Vagina (tissue), 2 donors: ENCODE measurements around the gene YWHAB. TPM values are rescaled to one million over a fixed set of nuclear protein-coding genes. Genes with fewer than 3 reads are reported as not detected.

Experiments
- DNase-seq, 2 donors: peaks; one replicate each; pipeline ENCODE4 v3.0.0-alpha.2; 2017; ENCODE audit errors: extremely low spot score in 2 of 2
- H3K27ac ChIP-seq: fragments of 200-600 bp; sonication (generic); one replicate; pipeline ENCODE4 v1.5.1; 2019
- H3K27me3 ChIP-seq: fragments of 200-600 bp; sonication (generic); one replicate; pipeline ENCODE4 v1.5.1; 2019
- H3K36me3 ChIP-seq, 2 donors: fragments of 200-600 bp; sonication (generic); one replicate each; pipeline ENCODE4 v1.5.1; 2017 to 2019
- H3K4me1 ChIP-seq: fragments of 200-600 bp; sonication (generic); one replicate; pipeline ENCODE4 v1.5.1; 2019
- H3K4me3 ChIP-seq, 2 donors: fragments of 200-600 bp; sonication (generic); 1 replicate in 1 of 2; 2 replicates in 1 of 2; pipeline ENCODE4 v1.5.1; 2016 to 2019
- H3K9me3 ChIP-seq: fragments of 200-600 bp; sonication (generic); one replicate; pipeline ENCODE4 v1.5.1; 2019
- POLR2A ChIP-seq, 2 donors: fragments of 450-650 bp; IDR thresholded peaks; one replicate each; pipeline ENCODE4 v1.6.1; 2017; ENCODE audit warnings: antibody characterized with exemption in 2 of 2, mild to moderate bottlenecking in 2 of 2, moderate library complexity in 2 of 2
- POLR2AphosphoS5 ChIP-seq, 2 donors: sonication (generic); formaldehyde crosslinking; IDR thresholded peaks; one replicate each; pipeline ENCODE4 v1.9.0; 2017; ENCODE audit warnings: antibody characterized with exemption in 2 of 2, mild to moderate bottlenecking in 2 of 2, low read depth in 1 of 2; ENCODE audit not compliant: insufficient read depth in 1 of 2
- intact Hi-C: fragments of 100-400 bp; cut with DNase I; formaldehyde crosslinking; loops from one replicate; pipeline ENCODE4 v1.15.1; 2023
- total RNA-seq: library from RNA; depleted of rRNA; stranded (reverse); fragments of >200 nt; gene quantifications from one replicate; pipeline ENCODE4 v1.2.3, GENCODE V29; 2016
- TF ChIP-seq, protein P1 (sequence below), 3 experiments: fragments of 450-650 bp in 2 of 3; fragments of 200-600 bp in 1 of 3; sonication (generic) in 1 of 3; IDR thresholded peaks; one replicate each; pipeline ENCODE4 v1.5.1; 2017 to 2019; ENCODE audit warnings: antibody characterized with exemption in 3 of 3, mild to moderate bottlenecking in 2 of 3, moderate library complexity in 2 of 3

The YWHAB gene
- total RNA-seq, 1 donor from 2014 or later, result 87.4 TPM

DNA sequence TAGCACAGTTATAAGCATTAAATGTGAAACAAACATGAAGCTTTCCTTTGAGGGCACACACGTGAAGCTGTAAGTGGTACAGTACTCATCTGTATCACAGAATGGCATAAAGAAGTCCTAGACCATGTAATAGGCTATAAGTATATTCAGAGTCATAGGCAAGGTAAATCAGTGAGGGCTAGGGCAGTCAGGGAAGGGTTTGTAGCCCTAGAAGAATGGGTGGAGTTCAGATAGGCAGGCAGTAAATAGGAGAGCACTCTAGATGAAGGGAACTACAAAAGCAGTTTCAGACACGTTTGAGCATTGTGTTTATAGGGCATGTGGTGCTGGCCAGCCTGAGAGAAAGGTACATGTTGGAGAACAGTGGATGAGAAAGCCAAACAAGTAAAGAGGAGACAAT is 9.5 kb downstream of the YWHAB start:
- H3K27ac ChIP-seq, result no peak overlapping the region
- H3K4me3 ChIP-seq, result no peak overlapping the region
- intact Hi-C loops, result no loop called here
- H3K27me3 ChIP-seq, result no peaks in the 10 kb centered on the region
- H3K4me1 ChIP-seq, result peaks cover 98% of the 10 kb centered on the region
- no peak for DNase-seq
- TF ChIP-seq, protein P1, sequence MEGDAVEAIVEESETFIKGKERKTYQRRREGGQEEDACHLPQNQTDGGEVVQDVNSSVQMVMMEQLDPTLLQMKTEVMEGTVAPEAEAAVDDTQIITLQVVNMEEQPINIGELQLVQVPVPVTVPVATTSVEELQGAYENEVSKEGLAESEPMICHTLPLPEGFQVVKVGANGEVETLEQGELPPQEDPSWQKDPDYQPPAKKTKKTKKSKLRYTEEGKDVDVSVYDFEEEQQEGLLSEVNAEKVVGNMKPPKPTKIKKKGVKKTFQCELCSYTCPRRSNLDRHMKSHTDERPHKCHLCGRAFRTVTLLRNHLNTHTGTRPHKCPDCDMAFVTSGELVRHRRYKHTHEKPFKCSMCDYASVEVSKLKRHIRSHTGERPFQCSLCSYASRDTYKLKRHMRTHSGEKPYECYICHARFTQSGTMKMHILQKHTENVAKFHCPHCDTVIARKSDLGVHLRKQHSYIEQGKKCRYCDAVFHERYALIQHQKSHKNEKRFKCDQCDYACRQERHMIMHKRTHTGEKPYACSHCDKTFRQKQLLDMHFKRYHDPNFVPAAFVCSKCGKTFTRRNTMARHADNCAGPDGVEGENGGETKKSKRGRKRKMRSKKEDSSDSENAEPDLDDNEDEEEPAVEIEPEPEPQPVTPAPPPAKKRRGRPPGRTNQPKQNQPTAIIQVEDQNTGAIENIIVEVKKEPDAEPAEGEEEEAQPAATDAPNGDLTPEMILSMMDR (IDR thresholded peaks at IDR 0.05), result no peak
- TF ChIP-seq POLR2AphosphoS5 (IDR thresholded peaks at IDR 0.05; ENCODE audit: insufficient read depth in 1 of 2, low read depth in 1 of 2), result no peak
- no peak for TF ChIP-seq POLR2A (IDR thresholded peaks at IDR 0.05)
- H3K9me3 ChIP-seq, result no peaks in the 10 kb centered on the region
- H3K36me3 ChIP-seq, result no peaks in the 10 kb centered on the region

DNA sequence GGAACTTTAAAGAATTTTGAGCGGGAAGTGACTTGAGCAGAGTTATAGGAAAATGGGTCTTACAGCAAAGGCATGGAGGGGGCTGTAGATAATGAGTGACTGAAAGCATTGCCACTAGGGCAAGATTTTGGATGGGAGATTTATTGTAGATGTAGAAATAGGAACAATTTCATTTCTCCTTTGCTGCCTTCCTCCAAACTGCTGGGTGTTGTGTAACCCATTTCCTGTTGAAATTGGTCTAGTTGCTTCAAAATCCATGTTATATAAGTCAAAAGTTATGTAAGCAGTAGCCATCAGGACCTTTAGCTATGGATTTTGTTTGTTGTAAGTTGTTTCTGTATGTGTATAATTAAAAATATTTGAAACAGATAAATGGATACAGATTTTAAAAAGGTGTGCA is 11.1 kb downstream of the YWHAB start:
- Histone ChIP-seq H3K4me3 (no peak overlapping the region), H3K9me3 (no peaks in the 10 kb centered on the region), H3K27me3 (no peaks in the 10 kb centered on the region), H3K36me3 (peaks cover 0 to 2% of the 10 kb centered on the region in 2 donors), H3K4me1 (peaks cover 93% of the 10 kb centered on the region), H3K27ac (no peak overlapping the region)
- intact Hi-C loops, result no loop called here
- no peak for DNase-seq
- TF ChIP-seq POLR2A (IDR thresholded peaks at IDR 0.05), result no peak
- TF ChIP-seq, protein P1 (IDR thresholded peaks at IDR 0.05), result no peak

DNA sequence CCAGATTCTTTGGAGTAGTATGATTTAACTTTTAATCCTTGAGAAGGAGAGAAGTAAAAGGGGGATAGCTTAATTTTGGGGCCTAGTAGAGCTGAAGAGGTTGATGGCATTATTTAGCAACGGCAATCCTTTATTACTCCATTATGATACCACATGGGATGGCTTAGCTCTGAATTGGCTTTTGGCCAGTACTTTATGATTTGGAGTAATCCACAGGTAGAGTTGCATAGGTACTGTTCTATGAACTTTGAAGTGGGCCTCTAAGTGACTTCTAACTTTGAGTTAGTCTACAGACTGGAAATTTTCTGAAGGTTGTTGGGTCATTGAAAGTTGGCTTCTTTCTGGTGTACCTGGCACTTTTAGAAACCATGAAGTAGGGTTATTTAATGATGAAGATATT is 11.6 kb downstream of the YWHAB start:
- H3K4me3 ChIP-seq, result no peak overlapping the region
- intact Hi-C loops, result no loop called here
- no peak overlapping the region for H3K27ac ChIP-seq
- no peaks in the 10 kb centered on the region for H3K27me3 ChIP-seq
- H3K4me1 ChIP-seq, result peaks cover 88% of the 10 kb centered on the region
- TF ChIP-seq POLR2AphosphoS5 (IDR thresholded peaks at IDR 0.05; ENCODE audit: insufficient read depth in 1 of 2, low read depth in 1 of 2) (no peak), POLR2A (IDR thresholded peaks at IDR 0.05) (no peak)
- TF ChIP-seq, protein P1 (IDR thresholded peaks at IDR 0.05), result no peak
- DNase-seq, result no peak
- peaks cover 0 to 7% of the 10 kb centered on the region in 2 donors for H3K36me3 ChIP-seq
- H3K9me3 ChIP-seq, result no peaks in the 10 kb centered on the region

DNA sequence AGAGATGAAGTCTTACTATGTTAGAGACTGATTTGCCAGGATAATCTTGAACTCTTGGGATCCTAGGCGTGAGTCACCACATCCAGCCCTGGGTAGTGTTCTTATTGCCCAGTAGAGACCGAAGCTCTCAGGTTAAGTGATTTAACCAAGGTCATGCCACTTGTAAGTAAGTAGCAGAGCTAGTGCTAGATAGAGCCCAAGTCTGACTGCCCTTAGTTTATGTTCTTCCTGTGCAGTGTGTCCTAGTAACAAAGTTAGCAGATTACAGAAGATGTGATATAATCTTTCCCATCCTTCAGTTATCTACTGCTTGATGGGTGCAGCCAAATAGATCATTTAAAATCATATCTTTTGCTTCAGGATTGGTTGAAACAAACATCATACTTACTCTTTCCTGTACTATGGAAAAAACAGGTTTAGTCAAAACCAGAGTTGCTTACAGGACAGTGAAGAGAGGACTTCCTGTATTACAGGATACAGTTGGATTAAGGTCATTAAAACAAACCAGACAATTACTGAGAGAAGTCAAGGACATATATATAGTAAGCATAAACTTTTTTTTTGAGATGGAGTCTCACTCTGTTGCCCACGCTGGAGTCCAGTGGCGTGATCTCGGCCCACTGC is 14.8 kb downstream of the YWHAB start:
- Histone ChIP-seq H3K27ac (no peak overlapping the region), H3K4me1 (peaks cover 55% of the 10 kb centered on the region), H3K36me3 (peaks cover 0 to 39% of the 10 kb centered on the region in 2 donors), H3K4me3 (no peak overlapping the region), H3K27me3 (no peaks in the 10 kb centered on the region), H3K9me3 (no peaks in the 10 kb centered on the region)
- DNase-seq, result no peak
- intact Hi-C loops, result no loop called here
- no peak for TF ChIP-seq POLR2A (IDR thresholded peaks at IDR 0.05)
- no peak for TF ChIP-seq POLR2AphosphoS5 (IDR thresholded peaks at IDR 0.05; ENCODE audit: insufficient read depth in 1 of 2, low read depth in 1 of 2)
- TF ChIP-seq, protein P1 (IDR thresholded peaks at IDR 0.05), result no peak

DNA sequence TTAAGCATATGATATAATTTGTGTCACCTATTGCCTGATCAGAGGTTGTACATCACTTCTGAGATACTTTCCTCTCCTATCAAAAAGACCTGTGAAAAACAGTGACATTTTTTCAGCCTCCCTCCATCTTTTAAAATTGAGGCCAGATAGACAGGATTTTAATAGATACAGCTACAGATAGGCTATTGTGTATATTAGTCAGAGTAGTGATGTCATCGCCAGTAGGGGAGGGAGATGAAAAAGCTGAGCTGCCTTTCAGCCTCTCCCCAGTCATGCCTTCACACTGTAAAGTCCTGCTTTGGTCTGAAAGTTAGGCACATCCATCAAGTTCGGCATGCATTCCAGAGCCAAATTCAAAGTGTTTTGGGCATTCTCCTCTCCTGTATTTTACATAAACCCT is 16.5 kb downstream of the YWHAB start:
- Histone ChIP-seq H3K4me1 (peaks cover 39% of the 10 kb centered on the region), H3K9me3 (no peaks in the 10 kb centered on the region), H3K4me3 (no peak overlapping the region), H3K27ac (no peak overlapping the region), H3K27me3 (no peaks in the 10 kb centered on the region), H3K36me3 (peaks cover 0 to 52% of the 10 kb centered on the region in 2 donors)
- TF ChIP-seq POLR2A (IDR thresholded peaks at IDR 0.05), result no peak
- no peak for TF ChIP-seq POLR2AphosphoS5 (IDR thresholded peaks at IDR 0.05; ENCODE audit: insufficient read depth in 1 of 2, low read depth in 1 of 2)
- TF ChIP-seq, protein P1 (IDR thresholded peaks at IDR 0.05), result no peak
- no peak for DNase-seq
- intact Hi-C loops, result no loop called here
